BLaER1 (cell line): Measurements from ENCODE around the gene MECP2.

Experiments
- H3K27ac ChIP-seq: shearing (Covaris generic); formaldehyde crosslinking; 2 replicates; pipeline ENCODE4 v1.8.1; 2022
- H3K27me3 ChIP-seq: shearing (Covaris generic); formaldehyde crosslinking; 2 replicates; pipeline ENCODE4 v1.8.1; 2022
- H3K36me3 ChIP-seq: shearing (Covaris generic); formaldehyde crosslinking; 2 replicates; pipeline ENCODE4 v1.8.1; 2022
- H3K4me1 ChIP-seq: shearing (Covaris generic); formaldehyde crosslinking; 2 replicates; pipeline ENCODE4 v1.8.1; 2022
- H3K4me2 ChIP-seq: shearing (Covaris generic); formaldehyde crosslinking; 2 replicates; pipeline ENCODE4 v1.8.1; 2022
- H3K4me3 ChIP-seq: shearing (Covaris generic); formaldehyde crosslinking; 2 replicates; pipeline ENCODE4 v1.8.1; 2022
- H3K9ac ChIP-seq: shearing (Covaris generic); formaldehyde crosslinking; 2 replicates; pipeline ENCODE4 v1.8.1; 2022
- H3K9me3 ChIP-seq: shearing (Covaris generic); formaldehyde crosslinking; 2 replicates; pipeline ENCODE4 v1.8.1; 2022
- H4K20me1 ChIP-seq: shearing (Covaris generic); formaldehyde crosslinking; 2 replicates; pipeline ENCODE4 v1.8.1; 2022
- Cebpa-rat ChIP-seq: shearing (Covaris generic); IDR thresholded peaks from 2 replicates; pipeline ENCODE4 v1.8.1; 2022

Gene MECP2

GRCh38 chrX:153993978-153994377, 103.5 kb downstream of the MECP2 start:
- no peaks in the 10 kb centered on the region for H3K36me3 ChIP-seq
- peaks cover 38% of the 10 kb centered on the region for H3K4me1 ChIP-seq
- H3K4me3 ChIP-seq = no peak overlapping the region
- H3K4me2 ChIP-seq = no peak overlapping the region
- peaks cover 24% of the 10 kb centered on the region; the same call in 1 of the 2 replicates for H4K20me1 ChIP-seq
- H3K27ac ChIP-seq = no peak overlapping the region
- H3K27me3 ChIP-seq = peaks cover 82% of the 10 kb centered on the region
- no peak overlapping the region for H3K9ac ChIP-seq
- H3K9me3 ChIP-seq = peaks cover 14% of the 10 kb centered on the region
- TF ChIP-seq Cebpa-rat = no peak

DNA sequence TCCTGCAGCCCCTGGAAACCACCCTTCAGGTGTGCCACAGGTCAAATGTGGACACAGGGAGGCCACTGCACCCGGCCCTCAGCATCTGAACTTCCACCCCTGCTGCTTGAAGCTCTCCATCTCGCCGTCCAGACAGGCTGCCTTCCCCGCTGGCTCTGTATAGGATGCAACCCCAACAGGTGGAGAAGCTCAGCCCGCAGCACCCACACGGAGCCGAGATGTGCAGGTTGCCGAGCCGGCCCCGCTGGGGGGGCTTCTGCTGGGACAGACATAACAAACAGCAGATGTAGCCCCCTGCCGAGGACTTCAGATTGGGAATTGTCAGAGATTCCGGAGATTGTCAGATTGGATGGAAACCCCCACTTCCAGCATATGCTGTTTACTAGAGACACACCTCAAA, 104.4 kb downstream of the MECP2 start:
- Histone ChIP-seq H3K27ac (no peak overlapping the region), H3K4me1 (peaks cover 47% of the 10 kb centered on the region), H3K9ac (no peak overlapping the region), H4K20me1 (peaks cover 33% of the 10 kb centered on the region; the same call in 1 of the 2 replicates), H3K27me3 (peaks cover 82% of the 10 kb centered on the region), H3K4me3 (no peak overlapping the region), H3K36me3 (no peaks in the 10 kb centered on the region), H3K4me2 (no peak overlapping the region), H3K9me3 (peaks cover 14% of the 10 kb centered on the region)
- TF ChIP-seq Cebpa-rat = no peak

DNA sequence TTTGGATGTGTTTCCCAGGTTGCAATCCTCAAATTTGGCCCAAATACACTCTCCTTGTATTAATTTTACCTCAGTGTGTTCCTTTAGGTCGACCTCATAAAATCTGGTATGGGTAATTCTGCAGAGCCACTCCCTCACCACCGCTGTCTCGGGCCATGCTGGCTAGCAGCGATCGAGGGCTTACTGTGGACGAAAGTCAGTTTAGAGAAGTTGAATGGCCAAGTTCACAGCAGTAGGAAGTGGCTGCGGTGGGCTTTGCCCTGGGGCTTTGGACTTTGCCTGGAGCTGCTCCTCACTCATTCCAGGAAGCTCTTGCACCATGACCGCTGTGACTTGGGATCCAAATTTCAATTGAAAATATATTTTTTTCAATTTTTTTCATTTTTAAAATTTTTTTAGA, 105.3 kb downstream of the MECP2 start:
- Histone ChIP-seq H3K27me3 (peaks cover 80% of the 10 kb centered on the region), H3K4me1 (peaks cover 56% of the 10 kb centered on the region), H3K4me2 (no peak overlapping the region), H4K20me1 (peaks cover 38% of the 10 kb centered on the region; the same call in 1 of the 2 replicates), H3K27ac (no peak overlapping the region), H3K9ac (no peak overlapping the region), H3K4me3 (no peak overlapping the region), H3K9me3 (peaks cover 14% of the 10 kb centered on the region), H3K36me3 (no peaks in the 10 kb centered on the region)
- no peak for TF ChIP-seq Cebpa-rat

GRCh38 chrX:153991013-153991580, 106.4 kb downstream of the MECP2 start:
- H3K36me3 ChIP-seq = no peaks in the 10 kb centered on the region
- TF ChIP-seq Cebpa-rat = no peak
- H3K27me3 ChIP-seq = peaks cover 80% of the 10 kb centered on the region
- H3K4me1 ChIP-seq = peaks cover 66% of the 10 kb centered on the region
- peaks cover 14% of the 10 kb centered on the region for H3K9me3 ChIP-seq
- H3K4me3 ChIP-seq = no peak overlapping the region
- no peak overlapping the region for H3K27ac ChIP-seq
- H3K9ac ChIP-seq = no peak overlapping the region
- no peak overlapping the region for H3K4me2 ChIP-seq
- peaks cover 41% of the 10 kb centered on the region; the same call in 1 of the 2 replicates for H4K20me1 ChIP-seq

DNA sequence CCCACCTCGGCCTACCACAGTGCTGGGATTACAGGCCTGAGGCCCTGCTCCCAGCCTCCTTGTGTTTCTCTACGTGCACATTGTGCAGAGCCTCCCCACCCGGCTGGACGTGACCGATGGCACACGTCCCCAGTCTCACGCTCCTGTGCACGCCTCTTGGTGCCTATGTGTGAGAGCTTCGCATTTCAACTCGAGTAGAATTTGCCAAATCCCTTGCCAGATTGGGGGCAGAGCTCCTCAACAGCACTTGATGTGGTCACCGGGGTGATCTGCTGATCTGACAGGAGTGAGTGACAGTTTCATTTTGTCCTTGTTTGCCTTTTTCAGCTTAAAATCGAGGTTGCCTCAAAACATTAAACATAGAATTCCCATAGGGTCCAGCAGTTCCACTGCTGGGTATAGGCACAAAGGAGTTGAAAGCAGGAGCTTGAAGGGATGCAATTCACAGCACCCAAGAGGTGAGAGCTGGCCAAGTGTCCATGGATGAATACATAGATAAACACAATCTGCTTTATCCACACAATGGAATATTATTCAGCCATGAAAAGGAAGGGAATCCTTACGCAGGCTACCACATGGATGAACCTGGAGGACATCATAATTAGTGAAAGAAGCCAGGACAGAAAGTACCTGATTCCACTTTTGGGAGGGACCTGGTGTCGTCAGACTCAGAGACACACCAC, 107.4 kb downstream of the MECP2 start:
- peaks cover 82% of the 10 kb centered on the region for H3K27me3 ChIP-seq
- peaks cover 71% of the 10 kb centered on the region for H3K4me1 ChIP-seq
- H3K9ac ChIP-seq = peak overlapping the region; percentile 50; the same call in 1 of the 2 replicates
- peaks cover 14% of the 10 kb centered on the region for H3K9me3 ChIP-seq
- TF ChIP-seq Cebpa-rat = no peak
- no peak overlapping the region for H3K4me3 ChIP-seq
- H3K27ac ChIP-seq = peak overlapping the region; percentile 66
- peaks cover 38% of the 10 kb centered on the region for H4K20me1 ChIP-seq
- H3K4me2 ChIP-seq = peak overlapping the region; percentile 51
- no peaks in the 10 kb centered on the region for H3K36me3 ChIP-seq

DNA sequence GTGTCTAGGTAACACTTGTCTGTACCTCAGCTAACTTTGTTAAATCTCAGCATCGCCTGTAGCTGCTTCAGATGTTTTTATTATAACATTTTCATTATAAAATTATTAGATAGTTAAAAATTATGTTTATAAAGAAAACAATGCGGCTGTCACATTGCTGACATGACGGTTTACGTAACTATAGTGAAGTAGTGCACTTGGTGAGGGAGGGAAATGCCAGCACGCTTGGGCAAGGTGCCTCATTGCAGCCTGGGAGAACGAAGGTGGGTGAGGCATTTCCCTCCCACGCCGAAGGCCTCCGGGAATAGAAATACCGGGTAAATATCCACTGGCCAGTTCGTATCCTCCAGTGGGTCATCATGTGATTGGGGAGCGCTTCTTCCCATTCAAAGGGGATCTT, 109.0 kb downstream of the MECP2 start:
- no peaks in the 10 kb centered on the region for H3K36me3 ChIP-seq
- peak overlapping the region; percentile 41; the same call in 1 of the 2 replicates for H3K27ac ChIP-seq
- H3K4me3 ChIP-seq = no peak overlapping the region
- peaks cover 85% of the 10 kb centered on the region for H3K27me3 ChIP-seq
- no peak overlapping the region for H3K9ac ChIP-seq
- H3K9me3 ChIP-seq = peaks cover 14% of the 10 kb centered on the region
- TF ChIP-seq Cebpa-rat = no peak
- H3K4me1 ChIP-seq = peaks cover 76% of the 10 kb centered on the region
- no peak overlapping the region for H3K4me2 ChIP-seq
- H4K20me1 ChIP-seq = peaks cover 54% of the 10 kb centered on the region

GRCh38 chrX:153984351-153985178, 113.0 kb downstream of the MECP2 start:
- H3K27me3 ChIP-seq = peaks cover 90% of the 10 kb centered on the region
- H3K4me2 ChIP-seq = peak overlapping the region; percentile 80
- H3K4me3 ChIP-seq = peak overlapping the region; percentile 38
- H3K9ac ChIP-seq = peak overlapping the region; percentile 72
- no peaks in the 10 kb centered on the region for H3K9me3 ChIP-seq
- H3K4me1 ChIP-seq = peaks cover 86% of the 10 kb centered on the region
- no peak for TF ChIP-seq Cebpa-rat
- H4K20me1 ChIP-seq = peaks cover 72% of the 10 kb centered on the region
- no peaks in the 10 kb centered on the region for H3K36me3 ChIP-seq
- peak overlapping the region; percentile 94 for H3K27ac ChIP-seq

DNA sequence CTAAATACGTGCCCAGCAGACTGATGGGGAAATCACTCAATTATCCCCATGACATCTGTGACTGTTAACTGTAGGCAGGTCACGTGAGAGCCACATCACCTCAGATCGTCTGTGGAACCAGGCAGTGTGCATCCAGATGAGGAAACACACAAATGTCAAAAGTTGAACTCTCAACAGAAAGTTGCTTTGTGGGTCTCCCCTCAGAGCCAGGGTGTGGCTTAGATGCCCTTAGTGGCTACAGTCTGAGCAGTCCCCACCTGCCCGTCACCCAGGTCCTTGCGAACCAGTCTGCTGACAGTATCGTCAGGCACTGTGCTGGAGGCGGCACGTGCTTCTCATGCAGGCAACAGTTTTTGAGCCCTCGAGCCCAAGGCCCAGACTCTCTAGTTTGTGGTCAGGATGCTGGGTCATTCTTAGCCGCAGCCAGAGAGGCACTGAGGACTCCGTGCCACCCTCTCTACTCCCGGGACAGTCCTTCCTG, 114.2 kb downstream of the MECP2 start:
- peak overlapping the region; percentile 80 for H3K4me2 ChIP-seq
- peaks cover 75% of the 10 kb centered on the region for H4K20me1 ChIP-seq
- peak overlapping the region; percentile 94 for H3K27ac ChIP-seq
- peaks cover 74% of the 10 kb centered on the region for H3K4me1 ChIP-seq
- TF ChIP-seq Cebpa-rat = no peak
- H3K9ac ChIP-seq = no peak overlapping the region
- no peaks in the 10 kb centered on the region for H3K9me3 ChIP-seq
- no peaks in the 10 kb centered on the region for H3K36me3 ChIP-seq
- H3K4me3 ChIP-seq = no peak overlapping the region
- peaks cover 89% of the 10 kb centered on the region for H3K27me3 ChIP-seq

DNA sequence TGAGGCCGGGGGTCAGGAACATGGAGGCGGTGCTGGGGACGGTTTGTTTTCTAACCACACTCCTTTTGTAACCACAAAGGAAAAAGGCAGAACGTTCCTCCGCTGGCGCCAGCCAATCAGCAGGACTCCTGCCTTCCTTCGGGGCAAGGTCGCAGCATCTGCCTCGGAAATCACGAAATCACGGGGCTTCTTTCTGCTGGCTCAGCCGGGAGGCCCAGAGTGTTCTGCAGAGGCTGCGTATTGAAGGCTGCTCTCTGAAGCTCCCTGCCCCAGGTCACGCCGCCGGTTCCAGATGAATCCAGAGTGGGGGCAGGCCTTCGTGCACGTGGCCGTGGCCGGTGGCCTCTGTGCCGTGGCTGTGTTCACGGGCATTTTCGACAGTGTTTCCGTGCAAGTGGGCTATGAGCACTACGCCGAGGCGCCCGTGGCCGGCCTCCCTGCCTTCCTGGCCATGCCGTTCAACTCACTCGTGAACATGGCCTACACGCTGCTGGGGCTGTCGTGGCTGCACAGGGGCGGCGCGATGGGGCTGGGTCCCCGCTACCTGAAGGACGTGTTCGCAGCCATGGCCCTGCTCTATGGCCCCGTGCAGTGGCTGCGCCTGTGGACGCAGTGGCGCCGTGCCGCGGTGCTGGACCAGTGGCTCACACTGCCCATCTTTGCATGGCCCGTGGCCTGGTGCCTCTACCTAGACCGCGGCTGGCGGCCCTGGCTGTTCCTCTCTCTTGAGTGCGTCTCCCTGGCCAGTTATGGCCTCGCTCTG, 115.6 kb downstream of the MECP2 start:
- H4K20me1 ChIP-seq = peaks cover 79% of the 10 kb centered on the region
- H3K9me3 ChIP-seq = no peaks in the 10 kb centered on the region
- H3K36me3 ChIP-seq = no peaks in the 10 kb centered on the region
- H3K4me1 ChIP-seq = peaks cover 69% of the 10 kb centered on the region
- peak overlapping the region; percentile 94 for H3K27ac ChIP-seq
- no peak for TF ChIP-seq Cebpa-rat
- H3K27me3 ChIP-seq = peaks cover 91% of the 10 kb centered on the region
- H3K4me2 ChIP-seq = peak overlapping the region; percentile 80
- H3K4me3 ChIP-seq = peak overlapping the region; percentile 31; the same call in 1 of the 2 replicates
- peak overlapping the region; percentile 79; the same call in 1 of the 2 replicates for H3K9ac ChIP-seq
